ENCODE measurements around the gene FGGY.

FGGY gene

DNA sequence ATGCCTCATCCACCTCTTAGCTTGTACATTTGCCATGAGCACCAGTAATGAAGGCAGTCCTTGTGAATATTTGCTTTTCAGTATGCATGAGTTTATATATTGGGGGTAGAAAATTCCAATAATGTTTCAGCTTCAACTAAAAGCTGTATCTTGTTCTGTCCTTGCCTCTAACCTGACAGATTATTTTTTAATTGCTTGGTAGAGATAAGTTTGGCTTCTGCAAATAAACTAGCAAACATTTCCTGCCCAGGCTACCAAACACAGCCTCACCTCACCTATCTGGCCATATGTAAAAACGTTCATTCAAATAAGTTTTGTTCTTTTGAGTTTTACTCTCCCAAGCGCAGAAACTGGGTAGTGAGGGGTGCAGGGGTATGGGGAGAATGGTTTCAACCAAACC lies 442.2 kb downstream of the FGGY start:
- no peak for DNase-seq (ENCODE audit: extremely low read depth, insufficient read length)
- Histone ChIP-seq H3K27me3 (replicated peaks; ENCODE audit: control insufficient read depth, insufficient read depth, low read length) (no peaks in the 10 kb centered on the region), H3K36me3 (ENCODE audit: control insufficient read depth, insufficient read depth, low read length) (no peaks in the 10 kb centered on the region), H3K4me3 (replicated peaks; ENCODE audit: low read depth, low read length) (no peak overlapping the region)
- TF ChIP-seq, protein P1, sequence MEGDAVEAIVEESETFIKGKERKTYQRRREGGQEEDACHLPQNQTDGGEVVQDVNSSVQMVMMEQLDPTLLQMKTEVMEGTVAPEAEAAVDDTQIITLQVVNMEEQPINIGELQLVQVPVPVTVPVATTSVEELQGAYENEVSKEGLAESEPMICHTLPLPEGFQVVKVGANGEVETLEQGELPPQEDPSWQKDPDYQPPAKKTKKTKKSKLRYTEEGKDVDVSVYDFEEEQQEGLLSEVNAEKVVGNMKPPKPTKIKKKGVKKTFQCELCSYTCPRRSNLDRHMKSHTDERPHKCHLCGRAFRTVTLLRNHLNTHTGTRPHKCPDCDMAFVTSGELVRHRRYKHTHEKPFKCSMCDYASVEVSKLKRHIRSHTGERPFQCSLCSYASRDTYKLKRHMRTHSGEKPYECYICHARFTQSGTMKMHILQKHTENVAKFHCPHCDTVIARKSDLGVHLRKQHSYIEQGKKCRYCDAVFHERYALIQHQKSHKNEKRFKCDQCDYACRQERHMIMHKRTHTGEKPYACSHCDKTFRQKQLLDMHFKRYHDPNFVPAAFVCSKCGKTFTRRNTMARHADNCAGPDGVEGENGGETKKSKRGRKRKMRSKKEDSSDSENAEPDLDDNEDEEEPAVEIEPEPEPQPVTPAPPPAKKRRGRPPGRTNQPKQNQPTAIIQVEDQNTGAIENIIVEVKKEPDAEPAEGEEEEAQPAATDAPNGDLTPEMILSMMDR (IDR thresholded peaks at IDR 0.05; ENCODE audit: insufficient read depth, low read length, poor library complexity, severe bottlenecking) = no peak

DNA sequence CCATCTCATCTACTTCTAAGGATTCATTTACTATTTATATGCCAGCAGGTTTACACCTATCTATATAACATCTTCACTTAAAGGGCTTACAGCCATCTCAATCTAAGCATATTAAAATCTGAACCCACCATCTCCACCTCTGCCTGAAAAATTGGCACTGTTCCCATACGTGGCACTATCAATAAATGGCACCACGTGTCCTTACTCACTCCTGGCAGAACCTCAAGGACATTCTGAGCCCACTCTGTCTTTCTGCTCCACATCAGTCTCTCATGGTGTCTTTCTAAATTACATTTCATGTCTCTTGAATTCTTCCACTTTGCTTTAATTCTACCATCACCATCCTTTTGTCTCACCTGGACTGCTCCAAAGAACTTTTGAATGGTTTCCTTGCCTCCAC lies 445.6 kb downstream of the FGGY start:
- no peak overlapping the region for H3K4me3 ChIP-seq (replicated peaks; ENCODE audit: low read depth, low read length)
- no peak for DNase-seq (ENCODE audit: extremely low read depth, insufficient read length)
- TF ChIP-seq, protein P1 (IDR thresholded peaks at IDR 0.05; ENCODE audit: insufficient read depth, low read length, poor library complexity, severe bottlenecking) = no peak
- H3K36me3 ChIP-seq (ENCODE audit: control insufficient read depth, insufficient read depth, low read length) = no peaks in the 10 kb centered on the region
- H3K27me3 ChIP-seq (replicated peaks; ENCODE audit: control insufficient read depth, insufficient read depth, low read length) = no peaks in the 10 kb centered on the region

DNA sequence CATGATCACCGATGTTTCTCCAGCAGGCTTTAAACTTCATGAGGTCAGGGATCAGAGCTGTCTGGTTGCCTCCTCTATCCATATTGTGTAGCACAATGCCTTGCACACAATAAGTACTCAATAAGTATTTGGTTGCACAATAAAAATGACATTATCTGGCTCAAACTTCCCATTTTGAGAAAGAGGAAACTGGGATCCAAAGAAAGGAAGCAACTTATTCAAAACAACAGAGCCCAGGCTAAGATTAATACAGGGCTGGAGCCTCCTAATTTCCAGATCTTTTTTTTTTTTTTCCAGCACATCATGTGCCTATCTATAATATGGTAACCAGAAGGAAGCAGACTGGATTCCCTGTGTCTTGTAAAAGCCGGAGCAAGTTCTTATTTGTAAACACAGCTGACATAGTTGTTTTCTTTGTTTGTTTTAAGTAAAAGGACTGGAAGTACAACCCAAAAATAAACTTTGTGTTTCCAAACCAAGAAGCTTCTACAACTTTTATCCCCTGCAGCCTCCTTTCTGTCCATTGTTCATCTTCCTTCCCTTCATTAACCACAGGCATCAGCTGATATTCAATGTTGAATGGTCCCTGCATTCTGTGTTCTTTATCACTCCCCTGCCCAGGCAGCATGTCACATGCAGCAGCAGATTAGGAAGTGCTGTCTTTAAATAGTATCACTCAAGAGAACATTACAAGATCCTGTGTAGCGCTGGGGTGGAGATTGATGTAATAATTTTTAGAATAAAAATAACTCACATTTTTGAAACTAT lies 446.6 kb downstream of the FGGY start:
- Histone ChIP-seq H3K27me3 (replicated peaks; ENCODE audit: control insufficient read depth, insufficient read depth, low read length) (no peaks in the 10 kb centered on the region), H3K36me3 (ENCODE audit: control insufficient read depth, insufficient read depth, low read length) (no peaks in the 10 kb centered on the region), H3K4me3 (replicated peaks; ENCODE audit: low read depth, low read length) (no peak overlapping the region)
- TF ChIP-seq, protein P1 (IDR thresholded peaks at IDR 0.05; ENCODE audit: insufficient read depth, low read length, poor library complexity, severe bottlenecking) = no peak
- DNase-seq (ENCODE audit: extremely low read depth, insufficient read length) = no peak

DNA sequence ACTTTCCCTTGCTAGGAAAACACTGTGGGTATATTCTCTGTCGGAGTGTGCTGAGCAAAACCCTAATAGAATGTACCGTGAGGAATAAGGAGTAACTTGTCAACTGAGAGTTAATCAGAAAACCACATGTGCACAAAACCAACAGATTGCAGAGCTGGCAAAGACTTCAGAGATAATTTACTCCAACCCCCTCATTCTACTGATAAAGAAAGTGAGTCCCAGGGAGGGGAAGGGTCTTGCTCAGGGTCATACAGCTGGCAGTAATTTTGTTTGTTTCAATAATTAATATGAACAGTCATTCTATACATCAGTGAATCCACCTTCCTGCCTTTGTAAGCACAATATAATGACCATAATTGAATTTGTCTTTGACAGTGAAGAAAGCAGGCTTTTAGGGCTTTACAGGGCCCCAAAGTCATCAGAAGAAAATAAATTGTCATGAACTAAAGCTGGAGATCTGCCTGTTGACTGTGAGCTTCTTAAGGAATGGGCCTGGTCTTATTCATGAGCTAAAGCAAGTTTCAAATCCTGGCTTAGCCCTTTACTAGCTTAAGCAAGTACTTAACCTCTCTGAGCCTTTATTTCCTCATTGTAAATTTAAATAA lies 450.6 kb downstream of the FGGY start:
- TF ChIP-seq, protein P1 (IDR thresholded peaks at IDR 0.05; ENCODE audit: insufficient read depth, low read length, poor library complexity, severe bottlenecking) = no peak

DNA sequence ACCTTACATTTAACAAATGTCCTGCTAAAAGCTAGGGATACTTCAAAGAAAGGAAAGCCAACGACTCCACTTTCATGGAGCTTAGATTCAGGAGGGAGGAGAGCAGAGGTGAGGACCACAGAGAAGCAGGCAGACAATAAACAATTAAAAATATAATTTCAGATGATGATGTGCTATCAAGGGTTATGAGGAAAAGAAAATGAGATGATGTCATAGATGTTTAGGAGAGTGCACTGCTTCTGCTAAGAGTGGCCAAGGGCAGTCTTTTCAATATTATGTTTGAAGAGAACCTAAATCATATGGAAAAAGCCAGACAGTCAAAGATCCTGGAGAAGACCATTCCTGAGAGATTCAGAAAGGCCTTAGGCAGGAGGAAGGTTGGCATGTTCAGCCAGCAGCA lies 451.2 kb downstream of the FGGY start:
- DNase-seq (ENCODE audit: extremely low read depth, insufficient read length) = no peak
- H3K4me3 ChIP-seq (replicated peaks; ENCODE audit: low read depth, low read length) = no peak overlapping the region
- TF ChIP-seq, protein P1 (IDR thresholded peaks at IDR 0.05; ENCODE audit: insufficient read depth, low read length, poor library complexity, severe bottlenecking) = no peak

More for the DNA sequence above, 450.6 kb downstream of the FGGY start:
- Histone ChIP-seq H3K4me3 (replicated peaks; ENCODE audit: low read depth, low read length) (no peak overlapping the region), H3K36me3 (ENCODE audit: control insufficient read depth, insufficient read depth, low read length) (no peaks in the 10 kb centered on the region), H3K27me3 (replicated peaks; ENCODE audit: control insufficient read depth, insufficient read depth, low read length) (no peaks in the 10 kb centered on the region)
- no peak for DNase-seq (ENCODE audit: extremely low read depth, insufficient read length)

More for the DNA sequence above, 451.2 kb downstream of the FGGY start:
- Histone ChIP-seq H3K36me3 (ENCODE audit: control insufficient read depth, insufficient read depth, low read length) (no peaks in the 10 kb centered on the region), H3K27me3 (replicated peaks; ENCODE audit: control insufficient read depth, insufficient read depth, low read length) (no peaks in the 10 kb centered on the region)

Data from GM06990 (cell line).